ENCODE results near the gene LMAN1L.

LMAN1L gene

GRCh38 chr15:74812533-74812932 is at the start of gene LMAN1L:
Gene LMAN1L (plus strand): TSS chr15:74812835. CDS start chr15:74812855, 20 bp downstream.
- DNase-seq, result no peak

GRCh38 chr15:74763416-74763815 is 49.2 kb upstream of the LMAN1L start:
- DNase-seq, result no peak

GRCh38 chr15:74767167-74768098 is 45.2 kb upstream of the LMAN1L start:
- no peak for DNase-seq

DNA sequence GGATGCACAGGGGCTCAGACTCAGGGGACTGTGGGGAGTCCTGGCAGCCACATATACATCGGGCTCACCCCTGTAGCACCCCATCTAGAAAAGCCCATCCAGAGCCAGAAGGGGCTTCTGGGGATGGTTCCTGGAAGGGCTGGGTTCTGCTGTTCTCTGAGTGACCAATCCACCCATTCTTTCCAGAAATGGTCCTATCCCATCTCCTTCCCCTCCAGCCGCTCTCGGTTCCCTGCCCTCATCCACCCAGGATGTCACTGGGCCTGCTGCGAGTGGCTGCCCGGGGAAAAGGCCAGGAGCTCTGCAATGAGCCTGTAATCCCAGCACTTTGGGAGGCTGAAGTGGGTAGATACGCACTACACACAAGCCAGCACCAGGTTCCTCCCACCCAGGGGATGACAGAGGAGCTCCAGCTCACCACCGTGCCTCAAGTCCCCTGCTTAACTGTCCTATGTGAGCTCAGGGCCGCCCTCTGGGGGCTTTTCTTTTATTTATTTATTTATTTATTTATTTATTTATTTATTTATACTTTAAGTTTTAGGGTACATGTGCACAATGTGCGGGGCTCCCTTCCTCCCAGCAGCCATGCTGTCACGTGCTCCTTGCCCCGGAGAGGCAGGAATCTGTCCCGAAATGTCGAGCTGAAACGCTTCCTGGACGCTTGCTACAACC is 44.4 kb upstream of the LMAN1L start:
- DNase-seq, result no peak

GRCh38 chr15:74768771-74769342 is 43.8 kb upstream of the LMAN1L start:
- no peak for DNase-seq

DNA sequence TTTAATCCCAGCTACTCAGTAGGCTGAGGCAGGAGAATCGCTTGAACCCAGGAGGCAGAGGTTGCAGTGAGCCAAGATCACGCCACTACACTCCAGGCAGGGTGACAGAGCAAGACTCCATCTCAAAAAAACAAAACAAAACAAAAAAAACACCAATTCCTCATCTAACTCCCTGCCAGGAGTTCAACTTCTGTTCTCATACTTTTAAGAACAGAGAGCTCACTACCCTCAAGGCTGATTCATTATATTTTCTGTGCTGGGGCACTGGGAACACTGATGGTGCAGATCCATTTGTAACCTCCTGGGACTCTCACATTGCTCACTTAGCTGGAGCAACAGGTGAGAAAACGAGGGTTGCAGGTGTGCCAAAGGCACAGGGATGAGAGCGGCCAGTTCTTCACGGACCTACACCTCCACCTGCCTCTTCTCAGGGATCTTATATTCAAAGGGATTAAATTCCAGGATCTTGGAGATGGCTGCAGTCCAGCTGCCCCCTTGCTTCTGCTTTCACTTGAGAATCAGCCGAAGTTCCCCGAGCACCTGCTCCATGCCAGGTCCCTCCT is 43.1 kb upstream of the LMAN1L start:
- no peak for DNase-seq

- no peak for DNase-seq
These were observed 42.3 kb upstream of the LMAN1L start for GRCh38 chr15:74770211-74770903.

- no peak for DNase-seq
These were observed 39.3 kb upstream of the LMAN1L start for GRCh38 chr15:74773329-74773728.

GRCh38 chr15:74773731-74774252 is 38.8 kb upstream of the LMAN1L start:
- DNase-seq, result no peak

DNA sequence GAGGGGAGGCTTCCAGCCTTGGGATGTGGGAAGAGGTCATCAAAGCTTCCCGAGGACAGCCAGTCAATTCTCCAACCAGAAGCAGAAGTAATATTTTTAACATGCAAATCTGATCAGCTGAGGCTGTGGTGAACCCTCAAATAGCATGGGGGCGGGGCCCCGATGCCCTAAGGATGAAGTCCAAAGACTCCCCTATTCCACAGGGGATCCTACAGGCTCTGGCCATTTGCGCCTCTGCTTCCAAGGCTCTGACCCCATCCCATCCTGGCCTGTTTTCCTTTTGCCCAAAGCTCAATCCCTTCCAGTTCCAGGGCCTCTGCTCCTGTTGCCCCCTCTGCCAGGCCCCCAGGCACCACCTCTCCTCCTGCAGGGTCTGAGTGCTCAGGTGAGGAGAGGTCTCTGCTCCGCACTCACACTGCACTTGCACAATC is 37.5 kb upstream of the LMAN1L start:
- no peak for DNase-seq

- no peak for DNase-seq
These were observed 36.7 kb upstream of the LMAN1L start for GRCh38 chr15:74775894-74776293.

GRCh38 chr15:74776821-74777768 is 35.5 kb upstream of the LMAN1L start:
- no peak for DNase-seq

- DNase-seq, result no peak
These were observed 34.7 kb upstream of the LMAN1L start for GRCh38 chr15:74777769-74778598.

DNA sequence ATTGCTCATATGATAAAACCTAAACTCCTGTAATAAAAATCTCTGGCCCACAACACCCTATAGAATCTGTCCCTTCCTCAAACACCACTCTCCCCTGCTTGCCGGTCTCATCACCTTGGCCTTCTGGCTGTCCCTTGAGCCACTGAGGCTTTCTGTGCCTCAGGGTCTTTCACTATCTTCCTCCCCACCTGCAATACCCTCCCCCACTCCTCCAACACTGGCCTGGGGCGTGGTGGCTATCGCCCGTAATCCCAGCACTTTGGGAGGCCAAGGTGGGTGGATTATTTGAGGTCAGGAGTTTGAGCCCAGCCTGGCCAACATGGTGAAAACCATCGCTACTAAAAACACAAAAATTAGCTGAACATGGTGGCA is 34.0 kb upstream of the LMAN1L start:
- DNase-seq, result no peak

- no peak for DNase-seq
These were observed 33.4 kb upstream of the LMAN1L start for GRCh38 chr15:74779162-74779648.

DNA sequence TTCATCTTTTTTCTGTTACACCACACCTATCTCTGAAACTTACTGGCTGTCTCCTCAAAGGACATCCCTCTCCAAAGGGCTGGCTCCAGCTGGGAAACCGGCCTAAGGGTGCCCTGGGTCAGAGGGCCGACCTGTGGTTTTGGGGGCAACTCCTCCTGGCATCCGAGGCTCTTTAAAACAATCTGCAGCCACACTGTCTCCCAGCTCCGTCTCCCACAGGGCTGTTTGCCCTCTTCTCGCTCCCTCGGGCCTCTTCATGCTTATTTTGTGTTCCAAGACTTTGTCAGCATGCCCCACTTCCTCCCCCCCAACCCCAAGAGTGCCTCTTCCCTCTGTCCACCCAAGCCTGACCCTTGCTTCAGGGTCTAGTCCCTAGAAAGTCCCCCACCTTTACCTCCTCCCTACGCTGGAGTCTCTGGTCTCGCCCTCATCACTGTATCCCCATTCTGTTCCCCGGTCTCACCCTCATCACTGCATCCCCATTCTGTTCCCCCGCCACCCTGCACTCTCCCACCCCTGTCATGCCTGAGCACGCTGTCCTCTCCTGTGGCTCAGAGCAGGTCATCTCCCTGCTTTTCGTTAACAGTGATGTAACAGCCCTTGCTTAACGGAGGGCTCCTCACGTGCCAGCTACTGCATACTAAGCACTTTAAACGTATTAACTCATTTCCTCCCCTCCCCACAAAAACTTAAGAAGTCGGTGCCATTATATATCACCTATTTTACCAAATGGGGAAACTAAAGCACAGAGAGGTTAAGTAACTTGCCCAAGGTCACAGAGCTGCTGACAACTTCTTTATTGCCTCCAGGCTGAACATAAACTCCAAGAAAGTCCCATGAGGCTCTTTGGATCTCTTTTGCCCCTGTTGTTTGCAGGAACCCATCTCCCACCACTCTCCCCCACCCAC is 31.9 kb upstream of the LMAN1L start:
- no peak for DNase-seq

- peak; percentile 45 for DNase-seq
These were observed 31.0 kb upstream of the LMAN1L start, which contains the start of gene CSK for GRCh38 chr15:74781431-74782258. Gene CSK (plus strand): TSS chr15:74782080. CDS start chr15:74798298, 16,218 bp downstream.
